ENCODE measurements around the gene C15orf61. TPM values are rescaled to one million over a fixed set of nuclear protein-coding genes. Genes with fewer than 3 reads are reported as not detected.

The C15orf61 gene
- total and polyA plus RNA-seq, 2 of the 13 experiments (the other 11 are each of a cell fraction or from before 2014, with no cell fraction given), result 2.1 to 6.6 TPM

GRCh38 chr15:67521029-67521782 lies at the start of gene C15orf61 (continued):
- 0 out of 2 replicates have a peak, but pooled peaks have one; percentile 27 for TF ChIP-seq KIAA2018 (CRISPR knock-in tag; IDR thresholded peaks at IDR 0.05; ENCODE audit: borderline replicate concordance)
- TF ChIP-seq JUNB (CRISPR knock-in tag; IDR thresholded peaks at IDR 0.05; ENCODE audit: borderline replicate concordance), result 0 out of 2 replicates have a peak, but pooled peaks have one; percentile 61
- peak; percentile 79 for TF ChIP-seq SKIL (CRISPR knock-in tag; IDR thresholded peaks at IDR 0.05; ENCODE audit: borderline replicate concordance)
- TF ChIP-seq ZFP91 (CRISPR knock-in tag; IDR thresholded peaks at IDR 0.05; ENCODE audit: borderline replicate concordance), result peak; percentile 87; the same call in 1 of the 2 replicates
- peak; percentile 69 for TF ChIP-seq ZNF704 (CRISPR knock-in tag; IDR thresholded peaks at IDR 0.05; ENCODE audit: borderline replicate concordance)
- TF ChIP-seq CEBPG (CRISPR knock-in tag; IDR thresholded peaks at IDR 0.05), result no peak
- no peak for TF ChIP-seq PRPF4 (IDR thresholded peaks at IDR 0.05; ENCODE audit: low read depth, low read length, poor library complexity, severe bottlenecking)
- peak; percentile 94 for TF ChIP-seq ARNT2 (CRISPR knock-in tag; IDR thresholded peaks at IDR 0.05; ENCODE audit: low read depth)
- TF ChIP-seq ZFYVE20 (CRISPR knock-in tag; IDR thresholded peaks at IDR 0.05; ENCODE audit: borderline replicate concordance, low read depth), result peak; percentile 89; the same call in 1 of the 2 replicates
- no peak for TF ChIP-seq ATM (IDR thresholded peaks at IDR 0.05; ENCODE audit: borderline replicate concordance)
- peak; percentile 85 for TF ChIP-seq ZNF777 (CRISPR knock-in tag; IDR thresholded peaks at IDR 0.05)
- no peak for TF ChIP-seq SYNCRIP (IDR thresholded peaks at IDR 0.05; ENCODE audit: insufficient read depth, low read depth, low read length)
- no peak for TF ChIP-seq ZNF24 (IDR thresholded peaks at IDR 0.05)
